ENCODE results near the gene DICER1.

DNA sequence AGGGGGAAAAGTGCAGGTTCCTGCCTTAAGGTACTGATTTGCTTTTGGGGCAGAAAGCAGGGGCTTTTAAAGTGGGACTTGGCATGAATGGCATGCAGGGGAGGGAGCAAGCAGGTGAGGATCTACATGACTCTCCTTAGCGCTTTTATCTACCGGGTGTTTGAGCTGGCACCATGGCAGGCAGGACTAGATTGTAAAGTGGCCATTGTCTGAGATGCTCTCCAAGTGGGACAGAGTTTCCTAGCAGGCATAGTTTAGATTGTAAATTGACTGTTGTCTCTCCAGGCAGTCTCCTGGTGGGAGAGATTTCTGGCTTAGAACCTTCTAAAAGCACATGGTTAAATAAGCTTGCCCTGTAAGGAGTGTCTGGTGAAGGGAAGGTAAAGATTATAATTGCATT lies 5.3 kb upstream of the DICER1 start:
- TF ChIP-seq CTCF (IDR thresholded peaks at IDR 0.05; ENCODE audit: insufficient read depth, low read depth, low read length), result no peak
- no peak for TF ChIP-seq EZH2 (IDR thresholded peaks at IDR 0.05; ENCODE audit: insufficient read depth, low read length)

Measured in astrocyte (in vitro differentiated cells and primary cell).